ENCODE data around the gene SEM1. TPM values are rescaled to one million over a fixed set of nuclear protein-coding genes. Genes with fewer than 3 reads are reported as not detected.
"Not testable (repeated sequence)": the region's sequence is repeated elsewhere in the genome, so short reads cannot be mapped to it uniquely, and the experiment has no call there.

SEM1 gene
- total RNA-seq, 1 donor from 2014 or later = 82.9 TPM

- DNase-seq (ENCODE audit: low read depth in 2 of 2) = peak in 1 of 2 donors; percentile 4
Observed at GRCh38 chr7:96663871-96664445, 45.7 kb downstream of the SEM1 start.

- no peak for DNase-seq (ENCODE audit: low read depth in 2 of 2)
Observed at GRCh38 chr7:96663457-96663856, 46.2 kb downstream of the SEM1 start.

GRCh38 chr7:96662151-96662550 is 47.5 kb downstream of the SEM1 start:
- DNase-seq (ENCODE audit: low read depth in 2 of 2) = not testable (repeated sequence)

GRCh38 chr7:96658022-96658412 is 51.6 kb downstream of the SEM1 start:
- DNase-seq (ENCODE audit: low read depth in 2 of 2) = peak in 1 of 2 donors; percentile 24

GRCh38 chr7:96657347-96658021 is 52.2 kb downstream of the SEM1 start:
- peak; percentile 3 to 47 for DNase-seq (ENCODE audit: low read depth in 2 of 2)

- no peak for DNase-seq (ENCODE audit: low read depth in 2 of 2)
Observed at GRCh38 chr7:96655956-96656355, 53.7 kb downstream of the SEM1 start.

GRCh38 chr7:96654630-96655188 is 54.9 kb downstream of the SEM1 start:
- no peak for DNase-seq (ENCODE audit: low read depth in 2 of 2)

- no peak for DNase-seq (ENCODE audit: low read depth in 2 of 2)
Observed at GRCh38 chr7:96649981-96650380, 59.7 kb downstream of the SEM1 start.

GRCh38 chr7:96648784-96649183 is 60.9 kb downstream of the SEM1 start:
- no peak for DNase-seq (ENCODE audit: low read depth in 2 of 2)

- DNase-seq (ENCODE audit: low read depth in 2 of 2) = no peak
Observed at GRCh38 chr7:96647733-96648132, 61.9 kb downstream of the SEM1 start.

GRCh38 chr7:96645084-96645483 is 64.6 kb downstream of the SEM1 start:
- no peak for DNase-seq (ENCODE audit: low read depth in 2 of 2)

- DNase-seq (ENCODE audit: low read depth in 2 of 2) = not testable (repeated sequence)
Observed at GRCh38 chr7:96643436-96643835, 66.2 kb downstream of the SEM1 start.

- DNase-seq (ENCODE audit: low read depth in 2 of 2) = no peak
Observed at GRCh38 chr7:96640054-96640453, 69.6 kb downstream of the SEM1 start.
